HG03066 (cell line): ENCODE measurements around the gene COL18A1.

Experiments
- ATAC-seq: cut with Tn5 transposase; IDR thresholded peaks from one replicate; pipeline ENCODE4 v1.9.1; 2021; ENCODE audit warnings: low read depth; ENCODE audit not compliant: unreplicated experiment

The COL18A1 gene

GRCh38 chr21:45538381-45539045 is 133.5 kb downstream of the COL18A1 start:
- ATAC-seq: no peak

- ATAC-seq: no peak
Measured at GRCh38 chr21:45539046-45539795, 134.3 kb downstream of the COL18A1 start.

DNA sequence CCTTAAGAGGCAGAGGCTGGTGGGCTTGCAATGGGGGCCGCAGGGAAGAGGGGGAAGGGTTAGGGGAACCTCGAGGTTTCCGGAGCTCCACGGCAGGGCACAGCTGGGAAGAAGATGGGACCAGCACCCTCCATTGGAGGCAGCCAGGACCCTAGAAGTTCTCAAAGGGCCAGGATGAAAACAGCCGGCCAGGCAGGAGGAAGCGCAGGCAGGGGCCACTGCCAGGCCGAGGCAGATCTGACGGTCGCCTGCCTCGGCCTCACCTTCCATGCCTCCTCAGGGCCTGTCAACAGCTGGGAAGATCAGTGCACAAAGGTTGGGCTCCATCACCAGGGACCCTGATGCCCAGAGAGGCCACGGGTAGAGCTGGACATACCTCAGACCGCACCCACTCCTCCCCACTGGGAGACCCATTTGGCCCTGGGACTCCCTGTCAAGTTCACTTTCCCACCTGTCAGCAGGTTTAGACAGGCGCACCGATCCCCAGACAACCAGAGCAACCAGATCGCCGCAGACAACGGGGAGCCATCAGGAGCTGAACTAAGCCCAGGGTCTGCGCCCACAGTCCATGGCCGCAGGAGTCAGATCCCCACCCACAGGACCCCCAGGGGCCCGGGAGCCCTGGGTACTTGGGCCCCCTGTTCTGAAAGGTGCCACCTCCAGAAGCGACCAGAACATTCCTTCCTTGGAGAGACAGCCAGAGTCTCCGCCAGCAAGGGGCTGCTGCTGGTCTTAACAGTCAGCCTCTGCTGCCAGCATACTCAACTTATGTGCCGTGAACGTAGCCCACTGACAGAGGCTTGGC is 135.0 kb downstream of the COL18A1 start:
- ATAC-seq: no peak

- no peak for ATAC-seq
Measured at GRCh38 chr21:45540601-45540970, 135.6 kb downstream of the COL18A1 start.

DNA sequence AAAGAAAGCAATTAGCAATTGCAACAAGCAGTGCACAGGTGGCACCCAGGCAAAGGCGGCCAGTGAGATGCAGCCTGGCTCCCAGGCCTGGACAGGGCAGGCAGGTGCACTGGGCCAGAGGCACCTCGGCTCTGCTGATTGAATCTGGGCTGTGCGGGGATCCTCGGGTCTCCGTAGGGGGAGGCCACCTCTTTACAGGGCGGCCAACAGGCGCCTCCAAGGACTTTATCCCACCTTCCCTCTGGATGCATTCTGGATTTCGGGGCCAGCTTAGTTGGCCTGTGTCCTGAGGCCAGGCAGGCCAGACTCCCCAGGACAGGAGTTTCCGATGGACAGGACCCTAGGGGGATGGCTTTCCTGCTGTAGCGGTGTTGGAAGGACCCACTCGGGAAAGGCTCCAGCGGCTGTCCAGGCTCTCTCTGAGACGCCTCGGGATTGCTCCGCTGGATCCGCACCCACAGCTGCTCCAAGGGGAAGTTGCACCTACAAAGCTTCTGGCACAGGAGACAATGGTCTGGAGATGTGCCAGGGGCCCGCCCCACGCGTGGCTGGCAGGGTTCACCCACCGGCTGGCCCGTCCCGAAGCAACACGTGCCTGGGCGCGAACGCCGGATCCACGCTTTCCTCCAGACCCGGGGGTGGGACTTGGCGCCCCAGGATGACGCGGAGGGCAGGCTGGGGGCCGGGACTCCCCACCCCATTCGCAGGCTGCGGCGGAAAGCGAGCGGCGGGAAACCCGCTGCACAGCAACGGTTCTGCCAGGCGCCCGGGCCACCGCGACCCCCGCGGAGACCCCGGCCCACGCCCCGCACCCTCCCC is 136.5 kb downstream of the COL18A1 start:
- ATAC-seq: peak; percentile 53

DNA sequence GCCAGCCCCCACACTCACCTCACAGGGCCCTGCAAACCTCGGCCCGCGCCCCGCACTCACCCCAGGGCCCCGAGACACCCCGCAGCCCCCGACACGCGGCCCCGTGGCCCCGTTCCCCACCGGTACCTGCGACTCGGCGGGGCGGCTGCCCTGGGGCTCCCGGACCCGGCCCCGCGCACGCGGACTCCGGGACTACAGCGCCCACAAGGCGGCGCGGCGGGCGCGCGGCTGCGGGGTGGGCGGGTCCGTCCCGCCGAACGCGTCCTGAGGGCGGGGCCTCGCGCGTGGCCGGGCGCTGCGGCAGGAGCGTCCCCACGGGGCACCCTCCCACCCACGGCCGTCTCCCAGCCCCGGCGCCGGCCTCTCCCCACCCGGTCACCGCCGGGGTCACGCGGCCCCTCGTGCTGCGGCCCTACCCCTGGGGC is 137.3 kb downstream of the COL18A1 start, which contains the start of gene SLC19A1:
Gene SLC19A1 (minus strand): TSS at position 199 of the 425 bp plus-strand sequence. CDS start 4,481 bp downstream, outside the sequence.
- ATAC-seq: peak; percentile 85

DNA sequence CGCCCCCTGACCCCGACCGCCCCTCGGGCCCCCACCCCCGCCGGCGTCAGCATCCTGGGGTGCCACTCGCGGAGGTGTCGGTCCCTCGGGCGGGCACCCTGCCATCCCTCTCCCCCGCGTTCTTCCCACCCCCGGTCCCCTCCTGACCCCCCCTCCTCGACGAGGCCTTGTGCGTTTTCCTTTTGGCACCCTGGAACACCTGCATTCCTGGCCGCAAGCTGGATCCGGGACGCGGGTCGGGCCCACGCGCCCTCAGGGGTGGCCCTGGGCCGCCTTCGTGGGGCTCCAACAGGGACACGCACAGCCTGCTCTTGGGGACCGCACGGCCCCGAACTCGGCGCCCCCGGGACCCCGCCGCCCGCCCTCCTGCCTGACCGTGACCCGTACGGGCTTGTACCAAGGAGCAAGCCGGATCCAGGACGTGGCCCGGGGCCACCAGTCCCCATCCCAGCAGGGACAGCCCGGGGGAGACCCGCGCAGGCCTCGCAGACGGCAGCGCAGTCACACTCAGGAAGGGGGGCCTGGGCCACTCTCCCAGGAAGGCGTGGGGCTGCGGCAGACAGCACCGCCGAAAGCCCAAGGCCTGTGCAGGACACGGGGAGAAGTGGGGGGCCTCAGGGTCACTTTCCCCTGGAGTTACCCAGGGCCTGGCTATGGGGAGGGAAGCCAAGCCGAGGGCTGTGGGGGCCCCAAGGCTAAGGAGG is 137.9 kb downstream of the COL18A1 start:
- ATAC-seq: peak; percentile 16

DNA sequence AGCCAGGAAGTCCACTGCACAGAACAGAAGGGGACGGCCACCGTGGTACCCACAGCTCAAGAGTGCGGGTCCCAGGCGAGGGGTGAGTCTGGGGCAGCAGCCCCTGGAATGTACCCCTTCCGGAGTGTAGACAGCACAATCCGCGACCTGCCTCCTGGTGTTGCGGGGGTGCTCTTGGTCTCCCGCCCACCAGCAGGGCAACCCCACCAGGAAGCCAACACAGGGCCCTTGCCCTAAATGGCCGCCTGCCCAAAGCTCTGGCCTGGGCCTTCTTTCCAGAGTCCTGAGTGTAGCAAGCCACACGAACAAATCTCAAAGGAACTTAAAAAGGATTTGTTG is 138.4 kb downstream of the COL18A1 start:
- no peak for ATAC-seq

DNA sequence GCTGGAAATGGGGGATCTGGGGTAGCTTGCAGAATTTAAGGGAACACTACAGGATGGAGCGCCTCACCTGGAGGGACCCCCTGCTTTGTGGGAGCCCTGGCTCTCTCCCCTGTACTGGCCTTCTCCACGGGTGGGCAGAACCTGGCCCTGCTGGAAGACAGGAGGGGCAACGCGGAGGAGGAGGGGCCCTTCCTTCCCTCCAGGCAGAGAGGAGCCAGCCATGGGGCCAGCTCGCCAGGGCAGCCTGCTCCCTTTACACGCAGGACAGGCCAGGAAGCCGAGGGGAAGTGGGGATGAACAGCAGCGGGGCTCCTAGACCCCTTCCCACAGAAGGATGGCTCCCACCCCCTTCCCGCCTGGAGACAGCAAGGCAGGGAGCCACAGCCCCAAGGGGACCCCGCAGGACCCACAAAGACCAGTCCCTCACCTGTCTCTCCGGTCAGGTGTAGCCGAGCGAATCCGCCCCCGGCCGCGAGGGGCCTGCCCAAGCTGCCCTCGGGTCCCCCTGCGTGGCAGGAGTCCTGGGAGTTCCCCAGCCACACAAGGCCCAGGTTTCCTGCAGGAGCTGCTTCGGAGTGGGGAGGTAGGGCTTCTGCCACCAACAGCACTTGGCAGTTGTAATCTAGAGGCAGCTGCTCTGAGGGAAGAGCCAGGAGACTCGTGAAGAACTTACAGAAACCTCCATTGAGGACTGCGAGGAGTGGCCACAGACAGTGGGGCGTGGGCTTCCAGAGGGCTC is 138.9 kb downstream of the COL18A1 start:
- ATAC-seq: no peak

- no peak for ATAC-seq
Measured at GRCh38 chr21:45544449-45545235, 139.7 kb downstream of the COL18A1 start.

DNA sequence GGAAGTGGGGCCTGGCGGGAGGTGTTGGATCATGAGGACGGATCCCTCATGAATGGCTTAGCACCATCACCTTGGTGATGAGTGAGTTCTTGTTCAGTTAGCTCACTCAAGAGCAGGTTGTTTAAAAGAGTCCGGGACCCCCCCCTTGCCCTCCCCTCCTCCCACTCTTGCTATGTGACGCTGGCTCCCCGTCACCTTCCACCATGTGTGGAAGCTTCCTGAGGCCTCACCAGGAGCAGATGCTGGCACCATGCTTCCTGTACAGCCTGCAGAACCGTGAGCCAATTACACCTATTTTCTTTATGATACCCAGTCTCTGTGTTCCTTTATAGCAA is 140.2 kb downstream of the COL18A1 start:
- ATAC-seq: no peak

- no peak for ATAC-seq
Measured at GRCh38 chr21:45545691-45546531, 140.9 kb downstream of the COL18A1 start.

- ATAC-seq: no peak
Measured at GRCh38 chr21:45546636-45547544, 141.9 kb downstream of the COL18A1 start.

- ATAC-seq: no peak
Measured at GRCh38 chr21:45547545-45547900, 142.6 kb downstream of the COL18A1 start.

DNA sequence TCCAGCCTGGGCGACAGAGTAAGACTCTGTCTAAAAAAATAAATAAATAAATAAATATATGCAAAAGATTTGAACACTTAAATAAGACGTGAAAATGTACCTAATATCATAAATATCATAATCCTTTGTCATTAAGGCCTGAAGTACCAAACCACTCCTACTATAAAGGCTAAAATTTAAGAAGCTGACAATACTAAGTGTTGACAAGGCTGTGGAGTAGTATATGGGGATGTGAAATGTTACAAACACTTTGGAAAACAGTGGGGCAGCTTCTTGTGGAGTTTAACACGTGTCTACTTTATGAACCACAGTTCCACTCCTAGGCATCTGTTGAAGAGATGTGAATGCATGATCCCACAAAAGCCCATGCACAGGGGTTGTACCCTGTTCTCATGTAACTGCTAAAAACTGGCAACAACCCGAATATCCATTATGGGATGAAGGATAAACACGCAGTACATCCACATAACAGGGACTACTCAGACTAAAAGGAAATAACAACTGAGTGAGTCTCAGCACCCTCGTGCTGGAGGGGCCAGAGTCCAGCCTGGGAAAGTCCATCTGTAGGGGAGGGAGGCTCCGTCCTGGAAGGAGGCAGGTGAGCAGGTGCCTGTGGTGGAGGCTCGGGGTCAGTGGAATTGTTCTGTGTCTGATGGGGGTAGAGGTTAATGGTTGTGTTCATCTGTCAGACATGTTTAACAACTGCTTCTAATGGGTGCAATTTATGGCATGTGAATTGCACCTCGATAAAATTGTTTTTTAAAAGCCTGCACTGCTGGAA is 143.9 kb downstream of the COL18A1 start:
- ATAC-seq: no peak
